ENCODE data around the gene AFAP1L2.

The AFAP1L2 gene

GRCh38 chr10:114285961-114286441, 118.3 kb downstream of the AFAP1L2 start:
- no peak for DNase-seq

GRCh38 chr10:114284346-114285071, 119.8 kb downstream of the AFAP1L2 start:
- DNase-seq = no peak

- DNase-seq = no peak
Measured at GRCh38 chr10:114283535-114284234, 120.6 kb downstream of the AFAP1L2 start.

- no peak for DNase-seq
Measured at GRCh38 chr10:114283091-114283490, 121.2 kb downstream of the AFAP1L2 start.

DNA sequence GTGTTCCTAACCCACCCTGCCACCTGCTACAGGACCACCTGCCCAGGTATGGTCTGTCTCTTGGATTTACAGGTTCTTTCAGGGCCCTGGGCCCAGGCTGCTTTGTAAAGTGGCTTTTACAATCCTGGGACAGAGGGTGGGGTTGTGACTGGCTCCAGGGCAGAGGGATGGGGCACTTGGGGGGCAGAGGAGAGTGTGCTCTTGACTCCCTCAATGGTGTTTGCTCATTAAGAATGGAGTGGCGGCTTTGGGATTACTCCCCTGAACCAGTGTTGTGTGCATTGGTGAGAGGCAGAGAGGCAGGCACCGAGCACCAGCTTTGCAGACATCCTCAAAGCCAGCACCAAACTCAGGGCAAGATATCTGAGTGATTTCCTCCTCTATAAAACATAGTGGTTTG, 121.8 kb downstream of the AFAP1L2 start:
- no peak for DNase-seq

DNA sequence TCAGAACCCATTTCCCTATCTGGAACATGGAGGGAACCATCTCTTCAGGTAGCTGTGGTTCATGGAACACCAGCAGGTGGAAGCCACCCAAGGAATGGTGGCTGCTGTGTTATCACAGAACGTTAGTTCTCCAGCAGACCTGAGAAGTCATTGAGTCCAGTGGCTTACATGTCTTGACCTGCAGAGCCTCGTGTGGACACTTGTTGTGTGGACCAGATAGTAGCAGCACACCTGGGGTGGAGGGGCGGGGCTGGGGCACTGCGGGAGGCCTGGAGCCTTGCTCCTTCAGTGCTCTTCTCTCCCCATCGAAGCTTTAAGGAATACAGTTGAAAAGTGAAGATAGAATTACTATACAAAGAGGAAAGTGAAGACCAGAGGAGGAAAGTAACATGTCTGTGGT, 122.8 kb downstream of the AFAP1L2 start:
- DNase-seq = no peak

- DNase-seq = no peak
Measured at GRCh38 chr10:114281006-114281405, 123.3 kb downstream of the AFAP1L2 start.

GRCh38 chr10:114279901-114280644, 124.2 kb downstream of the AFAP1L2 start:
- no peak for DNase-seq

DNA sequence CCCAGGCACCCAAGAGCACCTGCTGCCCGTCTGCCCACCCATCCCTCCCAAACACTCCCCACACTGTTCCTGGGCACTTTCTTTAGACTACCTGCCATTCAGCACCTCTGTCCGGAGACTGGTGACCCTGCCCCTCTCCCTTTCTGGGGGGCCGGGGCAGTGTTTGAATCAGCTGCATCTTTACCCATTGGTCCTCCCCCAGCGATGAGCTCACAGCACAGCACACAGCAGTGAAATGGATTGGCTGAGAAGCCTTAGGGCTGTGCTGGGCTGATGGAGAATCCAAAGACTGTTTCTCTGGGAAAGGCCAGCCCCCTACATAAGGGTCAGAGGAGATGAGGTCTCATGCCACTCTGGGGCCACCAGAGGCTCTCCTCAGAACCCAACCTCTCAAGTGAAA, 125.0 kb downstream of the AFAP1L2 start:
- DNase-seq = no peak

DNA sequence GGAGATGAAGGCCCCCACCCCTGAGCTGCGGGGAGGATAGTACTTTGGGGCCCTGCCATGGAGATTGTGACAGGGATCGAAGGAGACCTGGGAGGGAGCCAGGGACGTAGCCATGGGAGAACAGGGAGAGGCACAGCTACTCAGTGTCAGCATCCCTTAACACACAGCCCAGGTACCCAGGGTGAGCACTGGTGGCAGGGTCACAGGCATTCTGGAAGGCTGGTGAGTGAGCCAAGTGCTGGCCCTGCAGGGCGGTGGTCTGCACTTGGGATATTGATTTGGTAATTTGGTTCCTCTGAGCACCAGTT, 125.5 kb downstream of the AFAP1L2 start:
- no peak for DNase-seq

DNA sequence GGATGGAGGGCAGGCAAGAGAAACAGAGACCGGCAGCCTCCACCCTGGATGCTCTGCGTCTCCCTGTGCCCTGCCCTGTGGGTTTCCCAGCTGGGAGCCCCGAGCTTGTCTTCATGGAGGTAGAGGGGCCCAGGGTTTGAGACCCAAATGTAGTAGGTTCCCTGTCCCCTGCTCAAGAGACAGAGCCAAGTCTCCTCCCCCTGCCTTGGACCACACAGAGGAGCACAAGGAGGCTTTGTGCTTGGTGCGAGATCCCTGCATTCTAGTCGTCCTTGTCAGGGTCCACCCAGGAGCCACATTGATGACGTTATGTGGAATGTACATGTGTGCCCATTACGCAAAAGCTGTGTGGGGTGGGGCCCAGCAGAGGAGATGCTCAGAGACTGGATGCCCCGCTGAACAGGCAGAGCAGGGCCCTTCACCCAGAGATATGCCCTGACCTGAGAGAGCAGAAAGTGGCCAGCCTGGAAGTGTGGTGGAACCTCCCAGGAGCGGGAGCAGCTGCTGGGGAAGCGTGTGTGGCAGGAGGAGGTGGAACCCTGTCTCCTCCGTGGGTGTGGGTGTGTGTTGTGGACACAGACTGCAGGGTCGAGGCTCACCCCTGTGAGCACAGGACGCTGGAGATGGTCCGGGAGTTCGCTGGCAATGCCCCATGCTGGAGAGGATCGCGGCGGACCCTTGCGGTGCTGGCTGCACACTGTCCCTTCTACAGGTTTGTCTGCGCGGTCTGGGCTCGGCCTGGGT, 126.0 kb downstream of the AFAP1L2 start:
- DNase-seq = no peak

DNA sequence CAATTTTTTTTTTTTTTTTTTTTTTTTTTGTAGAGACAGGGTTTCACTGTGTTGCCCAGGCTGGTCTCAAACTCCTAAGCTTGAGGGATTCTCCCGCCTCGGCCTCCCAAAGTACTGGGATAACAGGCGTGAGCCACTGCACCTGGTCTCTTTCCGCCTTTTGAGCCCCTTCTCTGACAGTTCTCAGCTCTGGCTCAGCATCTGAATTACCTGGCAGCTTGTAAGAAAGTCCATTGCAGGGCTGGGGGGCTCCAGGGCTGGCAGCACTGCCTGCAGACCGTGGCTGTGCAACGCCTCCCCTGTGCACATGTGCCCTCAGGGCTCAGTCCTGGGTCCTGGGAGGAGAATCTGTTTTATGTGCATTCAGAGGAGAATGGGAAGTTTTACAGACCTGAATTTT, 127.6 kb downstream of the AFAP1L2 start:
- DNase-seq = no peak

DNA sequence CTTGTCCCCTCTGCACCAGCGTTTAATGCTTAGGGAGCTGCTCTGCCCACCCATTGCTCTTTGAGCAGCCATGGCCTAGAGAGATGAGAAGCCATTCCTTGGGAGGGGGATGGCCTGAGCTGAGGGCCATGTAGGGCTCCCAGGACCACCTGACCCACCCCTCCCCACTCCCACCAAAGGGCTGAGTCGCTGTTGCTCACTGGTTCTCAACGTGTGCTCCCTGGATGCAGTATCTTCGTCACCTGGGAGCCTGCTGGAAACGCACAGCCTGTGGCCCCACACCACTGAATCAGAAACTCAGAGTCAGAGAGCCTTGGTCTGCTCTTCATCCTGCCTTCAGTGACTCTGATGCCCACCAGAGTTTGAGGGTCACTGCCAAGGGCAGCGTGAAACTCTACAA, 128.2 kb downstream of the AFAP1L2 start:
- DNase-seq = no peak

GRCh38 chr10:114274616-114275453, 129.5 kb downstream of the AFAP1L2 start:
- DNase-seq = no peak

DNA sequence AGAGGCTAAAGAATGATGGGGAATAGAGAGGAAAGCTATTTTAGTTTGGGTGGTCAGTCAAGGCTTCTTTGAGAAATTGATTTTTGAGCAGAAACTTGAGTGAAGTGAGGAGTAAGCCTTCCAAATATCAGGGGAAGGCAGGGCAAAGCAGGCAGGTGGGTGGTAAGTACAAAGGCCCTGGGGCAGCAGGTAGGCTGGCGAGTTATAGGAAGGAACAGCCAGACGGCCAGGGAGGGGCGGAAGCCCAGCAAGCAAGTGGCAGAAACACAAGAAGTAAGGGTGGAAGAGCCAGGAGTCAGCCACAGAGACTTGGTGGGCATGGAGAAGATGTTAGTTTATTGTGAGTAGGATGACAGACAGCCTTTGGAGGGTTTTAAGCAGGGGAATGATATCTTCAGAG, 130.4 kb downstream of the AFAP1L2 start:
- DNase-seq = no peak

- no peak for DNase-seq
Measured at GRCh38 chr10:114272696-114273095, 131.6 kb downstream of the AFAP1L2 start.

DNA sequence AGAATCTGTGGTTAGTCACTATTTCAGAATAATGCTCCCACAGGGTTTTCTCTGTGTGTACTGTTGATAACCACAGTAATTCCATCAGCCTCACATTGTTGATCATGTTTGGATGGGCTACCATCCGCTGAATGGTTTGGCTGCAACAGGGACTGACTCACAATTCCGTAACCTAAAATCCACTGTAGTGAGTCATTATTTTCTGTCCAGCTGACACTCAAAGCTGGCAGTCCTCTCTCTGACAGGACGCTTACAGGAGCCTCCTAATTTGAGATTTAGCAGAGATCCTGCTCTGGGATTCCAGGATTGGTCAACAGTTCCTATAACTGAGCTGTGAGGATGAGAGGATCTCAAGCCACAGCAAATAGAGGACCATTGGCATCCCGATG, 132.5 kb downstream of the AFAP1L2 start:
- no peak for DNase-seq

DNA sequence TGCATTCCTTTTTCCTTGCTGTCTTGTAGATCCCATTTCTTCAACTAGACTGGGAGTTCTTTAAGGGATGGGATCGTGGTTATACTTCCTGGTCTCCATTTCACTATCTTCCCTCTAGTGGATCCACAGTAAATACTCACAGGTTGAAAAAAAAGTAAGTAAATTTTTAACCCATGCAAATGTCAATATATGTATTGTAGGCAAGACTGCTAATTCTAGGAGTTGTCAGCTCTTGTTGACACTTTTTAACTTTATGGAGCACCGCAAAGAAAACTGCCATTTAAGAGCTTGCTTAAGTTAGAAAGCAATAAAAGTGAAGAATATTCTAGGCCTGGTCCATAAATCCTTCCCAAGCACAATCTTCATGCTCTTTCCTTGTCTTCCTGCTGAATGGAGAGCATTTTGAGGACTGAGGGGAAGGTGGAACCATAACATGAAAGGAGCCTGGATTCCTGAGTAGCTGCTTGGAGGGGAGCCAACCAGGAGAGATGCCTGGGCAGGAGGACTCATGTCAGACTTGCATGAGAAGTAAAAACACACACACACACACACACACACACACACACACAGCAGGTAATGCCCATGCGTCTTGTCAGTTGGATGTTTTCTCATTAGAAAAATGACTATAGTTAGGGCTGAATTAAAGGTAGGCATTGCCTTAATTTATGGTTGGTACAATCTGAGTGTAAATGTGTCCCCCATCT, 133.1 kb downstream of the AFAP1L2 start:
- no peak for DNase-seq

GRCh38 chr10:114266521-114266920, 137.8 kb downstream of the AFAP1L2 start:
- no peak for DNase-seq

DNA sequence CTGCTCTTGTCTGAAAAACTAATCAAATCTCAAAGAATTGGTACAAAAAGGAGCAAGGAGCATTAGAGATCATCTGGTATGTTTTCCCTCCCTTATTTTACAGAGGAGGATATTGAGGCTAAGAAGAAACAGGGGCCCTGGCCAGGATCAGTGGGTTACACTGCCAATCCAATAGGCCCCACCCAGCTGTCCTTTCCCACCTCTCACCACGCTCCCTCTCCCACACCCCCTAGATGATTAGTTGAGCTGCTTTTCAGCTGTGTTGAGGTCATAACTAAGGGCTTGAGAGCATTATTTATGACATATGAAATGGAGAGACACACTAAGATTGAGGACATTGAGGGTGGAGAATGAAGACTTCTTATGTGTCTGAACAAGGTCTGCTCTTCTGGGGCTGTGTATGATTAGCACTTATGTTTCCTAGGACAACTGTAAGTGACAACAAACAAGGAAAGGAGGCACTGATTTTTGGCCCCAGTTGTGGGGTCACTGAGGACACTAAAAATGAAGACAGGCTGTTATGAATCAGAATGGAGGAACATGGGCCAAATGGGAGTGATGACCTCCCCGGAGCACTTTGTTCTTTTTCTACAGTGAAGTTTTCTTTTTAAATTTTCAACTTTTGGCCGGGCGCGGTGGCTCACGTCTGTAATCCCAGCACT, 138.8 kb downstream of the AFAP1L2 start:
- DNase-seq = no peak

GRCh38 chr10:114262496-114262895, 141.8 kb downstream of the AFAP1L2 start:
- no peak for DNase-seq

Measured in SIG-M5 (cell line).